ENCODE measurements around the gene RACGAP1. TPM values are rescaled to one million over a fixed set of nuclear protein-coding genes. Genes with fewer than 3 reads are reported as not detected.

The RACGAP1 gene
- total RNA-seq, 4 donors from 2014 or later, result 5.5 to 18.5 (median 15.0) TPM

GRCh38 chr12:50014342-50014741, 11.0 kb downstream of the RACGAP1 start:
- TF ChIP-seq, protein P1, sequence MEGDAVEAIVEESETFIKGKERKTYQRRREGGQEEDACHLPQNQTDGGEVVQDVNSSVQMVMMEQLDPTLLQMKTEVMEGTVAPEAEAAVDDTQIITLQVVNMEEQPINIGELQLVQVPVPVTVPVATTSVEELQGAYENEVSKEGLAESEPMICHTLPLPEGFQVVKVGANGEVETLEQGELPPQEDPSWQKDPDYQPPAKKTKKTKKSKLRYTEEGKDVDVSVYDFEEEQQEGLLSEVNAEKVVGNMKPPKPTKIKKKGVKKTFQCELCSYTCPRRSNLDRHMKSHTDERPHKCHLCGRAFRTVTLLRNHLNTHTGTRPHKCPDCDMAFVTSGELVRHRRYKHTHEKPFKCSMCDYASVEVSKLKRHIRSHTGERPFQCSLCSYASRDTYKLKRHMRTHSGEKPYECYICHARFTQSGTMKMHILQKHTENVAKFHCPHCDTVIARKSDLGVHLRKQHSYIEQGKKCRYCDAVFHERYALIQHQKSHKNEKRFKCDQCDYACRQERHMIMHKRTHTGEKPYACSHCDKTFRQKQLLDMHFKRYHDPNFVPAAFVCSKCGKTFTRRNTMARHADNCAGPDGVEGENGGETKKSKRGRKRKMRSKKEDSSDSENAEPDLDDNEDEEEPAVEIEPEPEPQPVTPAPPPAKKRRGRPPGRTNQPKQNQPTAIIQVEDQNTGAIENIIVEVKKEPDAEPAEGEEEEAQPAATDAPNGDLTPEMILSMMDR (IDR thresholded peaks at IDR 0.05; ENCODE audit: low read depth), result no peak

GRCh38 chr12:50013361-50014147, 11.7 kb downstream of the RACGAP1 start:
- TF ChIP-seq, protein P1 (IDR thresholded peaks at IDR 0.05; ENCODE audit: low read depth), result no peak

DNA sequence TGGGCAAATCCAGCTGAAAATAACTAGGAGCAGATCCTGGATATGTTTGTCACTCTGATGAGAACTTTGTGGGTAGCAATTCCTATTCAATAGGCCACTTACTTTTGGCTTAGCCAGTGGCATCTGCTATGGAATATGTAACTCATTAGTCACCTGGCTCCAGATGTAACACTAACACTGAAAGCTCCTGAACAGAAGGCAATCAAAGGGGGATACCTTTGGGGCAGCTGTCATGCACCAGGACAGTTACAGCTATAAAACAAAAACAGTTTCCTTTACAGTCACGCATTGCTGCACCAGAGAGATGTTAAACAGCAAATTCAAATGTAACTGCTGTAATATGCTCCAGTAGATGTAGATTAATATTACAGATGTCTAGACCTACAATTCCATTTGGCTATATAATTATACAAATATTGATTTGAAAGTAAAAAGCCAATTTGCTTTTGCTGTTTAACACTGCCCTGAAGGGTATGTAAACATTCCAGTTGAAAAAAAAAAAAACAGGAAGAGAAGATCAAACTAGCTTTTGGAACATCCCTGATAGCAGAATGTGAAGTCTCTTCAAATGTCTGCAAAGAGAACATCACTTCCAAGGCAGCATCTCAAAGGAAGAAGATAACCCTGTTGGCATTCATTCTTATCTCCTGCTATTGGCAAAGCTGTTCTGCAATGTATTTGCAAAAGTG, 18.4 kb downstream of the RACGAP1 start:
- TF ChIP-seq, protein P1 (IDR thresholded peaks at IDR 0.05; ENCODE audit: low read depth), result no peak

DNA sequence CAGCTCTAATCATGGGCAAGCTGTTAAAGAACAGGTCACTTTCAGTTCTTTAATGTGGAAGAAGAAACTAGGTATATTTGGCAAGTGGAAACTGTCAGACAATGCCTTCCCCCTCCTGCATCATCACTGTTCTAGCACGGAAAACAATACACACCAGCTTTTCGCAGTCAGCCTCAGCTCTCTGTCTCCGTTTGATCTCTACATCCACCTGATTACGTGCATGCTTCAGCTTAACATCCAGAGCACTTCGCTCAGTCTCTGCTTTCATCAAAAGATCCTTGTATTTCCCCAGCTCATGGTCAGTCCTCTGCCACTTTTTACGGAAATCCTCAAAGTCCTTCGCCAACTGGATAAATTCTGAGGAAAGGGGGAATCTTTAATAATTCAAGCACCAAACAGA, 19.0 kb downstream of the RACGAP1 start:
- TF ChIP-seq, protein P1 (IDR thresholded peaks at IDR 0.05; ENCODE audit: low read depth), result no peak

GRCh38 chr12:50005175-50005574, 20.1 kb downstream of the RACGAP1 start:
- TF ChIP-seq, protein P1 (IDR thresholded peaks at IDR 0.05; ENCODE audit: low read depth), result no peak

DNA sequence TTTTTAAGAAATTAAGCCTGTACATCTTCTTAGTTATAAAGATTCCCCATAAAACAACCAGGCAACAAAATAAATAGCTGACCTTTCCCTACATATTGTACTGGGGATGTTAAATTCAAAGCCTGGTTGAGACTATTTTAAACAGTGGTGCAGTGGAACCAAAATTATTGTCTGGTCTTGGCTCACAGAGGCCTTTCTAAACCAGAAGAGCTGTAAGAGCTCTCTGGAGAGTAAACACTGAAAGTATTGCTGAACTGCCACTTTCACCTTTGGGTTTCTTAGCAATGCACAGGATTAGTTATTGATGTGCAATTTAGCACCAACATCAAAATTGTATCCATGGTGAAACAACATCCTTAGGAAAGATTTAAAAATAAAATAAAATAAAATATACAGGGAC, 20.6 kb downstream of the RACGAP1 start:
- TF ChIP-seq, protein P1 (IDR thresholded peaks at IDR 0.05; ENCODE audit: low read depth), result no peak

- TF ChIP-seq, protein P1 (IDR thresholded peaks at IDR 0.05; ENCODE audit: low read depth), result no peak
These were observed 21.7 kb downstream of the RACGAP1 start for GRCh38 chr12:50003595-50003994.
